ENCODE data around the gene KLHL6. TPM values are rescaled to one million over a fixed set of nuclear protein-coding genes. Genes with fewer than 3 reads are reported as not detected.

KLHL6 gene
- total and polyA plus RNA-seq, 10 of the 15 experiments (the other 5 are each of a cell fraction or from before 2014, with no cell fraction given): 4.0 to 91.8 (median 24.4) TPM

DNA sequence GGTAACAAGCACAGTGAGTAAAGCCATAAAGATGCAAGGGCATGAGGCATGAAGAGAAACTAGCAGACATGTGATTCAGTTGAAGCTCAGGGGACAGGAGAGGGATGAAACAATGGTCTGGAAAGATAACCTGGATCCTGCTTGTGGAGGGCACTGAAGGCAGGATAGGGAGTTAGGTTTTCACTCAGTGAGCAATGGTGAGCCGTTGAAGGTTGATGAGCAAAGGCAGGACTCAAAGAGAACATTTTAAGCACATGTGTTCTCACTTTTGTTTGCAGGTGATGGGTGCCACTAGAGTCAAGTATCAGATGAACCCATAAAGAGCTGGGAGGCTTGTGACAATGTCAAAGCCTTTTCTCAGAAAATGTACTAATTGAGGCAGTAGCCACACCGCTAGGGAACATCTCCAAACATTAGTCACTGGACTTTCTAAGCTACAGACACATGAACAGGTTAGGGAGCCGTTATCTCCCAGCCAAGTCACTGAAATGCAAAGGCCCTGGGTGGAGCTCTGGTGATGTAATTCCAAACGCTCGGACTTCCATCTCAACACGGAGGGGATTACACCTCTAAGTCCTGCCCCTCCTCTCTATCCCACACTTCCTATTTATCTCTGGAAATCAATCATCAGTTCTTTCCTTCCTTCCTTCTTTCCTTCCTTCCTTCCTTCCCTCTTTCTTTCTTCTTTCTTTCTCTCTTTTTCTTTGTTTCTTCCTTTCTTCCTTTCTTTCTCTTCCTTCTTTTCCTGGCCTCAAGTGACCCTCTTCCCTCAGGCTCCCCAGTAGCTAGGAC is 22.7 kb downstream of the KLHL6 start (continued):
- TF ChIP-seq, protein P1, sequence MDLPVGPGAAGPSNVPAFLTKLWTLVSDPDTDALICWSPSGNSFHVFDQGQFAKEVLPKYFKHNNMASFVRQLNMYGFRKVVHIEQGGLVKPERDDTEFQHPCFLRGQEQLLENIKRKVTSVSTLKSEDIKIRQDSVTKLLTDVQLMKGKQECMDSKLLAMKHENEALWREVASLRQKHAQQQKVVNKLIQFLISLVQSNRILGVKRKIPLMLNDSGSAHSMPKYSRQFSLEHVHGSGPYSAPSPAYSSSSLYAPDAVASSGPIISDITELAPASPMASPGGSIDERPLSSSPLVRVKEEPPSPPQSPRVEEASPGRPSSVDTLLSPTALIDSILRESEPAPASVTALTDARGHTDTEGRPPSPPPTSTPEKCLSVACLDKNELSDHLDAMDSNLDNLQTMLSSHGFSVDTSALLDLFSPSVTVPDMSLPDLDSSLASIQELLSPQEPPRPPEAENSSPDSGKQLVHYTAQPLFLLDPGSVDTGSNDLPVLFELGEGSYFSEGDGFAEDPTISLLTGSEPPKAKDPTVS (IDR thresholded peaks at IDR 0.05; ENCODE audit: low read depth, low read length): no peak
- no peak for TF ChIP-seq SIX5 (IDR thresholded peaks at IDR 0.05; ENCODE audit: low read depth, low read length, severe bottlenecking)
- no peak for TF ChIP-seq PAX8 (IDR thresholded peaks at IDR 0.05)
- TF ChIP-seq, protein P2, sequence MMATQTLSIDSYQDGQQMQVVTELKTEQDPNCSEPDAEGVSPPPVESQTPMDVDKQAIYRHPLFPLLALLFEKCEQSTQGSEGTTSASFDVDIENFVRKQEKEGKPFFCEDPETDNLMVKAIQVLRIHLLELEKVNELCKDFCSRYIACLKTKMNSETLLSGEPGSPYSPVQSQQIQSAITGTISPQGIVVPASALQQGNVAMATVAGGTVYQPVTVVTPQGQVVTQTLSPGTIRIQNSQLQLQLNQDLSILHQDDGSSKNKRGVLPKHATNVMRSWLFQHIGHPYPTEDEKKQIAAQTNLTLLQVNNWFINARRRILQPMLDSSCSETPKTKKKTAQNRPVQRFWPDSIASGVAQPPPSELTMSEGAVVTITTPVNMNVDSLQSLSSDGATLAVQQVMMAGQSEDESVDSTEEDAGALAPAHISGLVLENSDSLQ (IDR thresholded peaks at IDR 0.05): no peak
- no peak for TF ChIP-seq HDAC2 (IDR thresholded peaks at IDR 0.05)
- TF ChIP-seq, protein P3, sequence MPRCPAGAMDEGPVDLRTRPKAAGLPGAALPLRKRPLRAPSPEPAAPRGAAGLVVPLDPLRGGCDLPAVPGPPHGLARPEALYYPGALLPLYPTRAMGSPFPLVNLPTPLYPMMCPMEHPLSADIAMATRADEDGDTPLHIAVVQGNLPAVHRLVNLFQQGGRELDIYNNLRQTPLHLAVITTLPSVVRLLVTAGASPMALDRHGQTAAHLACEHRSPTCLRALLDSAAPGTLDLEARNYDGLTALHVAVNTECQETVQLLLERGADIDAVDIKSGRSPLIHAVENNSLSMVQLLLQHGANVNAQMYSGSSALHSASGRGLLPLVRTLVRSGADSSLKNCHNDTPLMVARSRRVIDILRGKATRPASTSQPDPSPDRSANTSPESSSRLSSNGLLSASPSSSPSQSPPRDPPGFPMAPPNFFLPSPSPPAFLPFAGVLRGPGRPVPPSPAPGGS (IDR thresholded peaks at IDR 0.05; ENCODE audit: borderline replicate concordance, insufficient read depth, low read depth, low read length, poor library complexity, severe bottlenecking): no peak
- TF ChIP-seq, protein P4, sequence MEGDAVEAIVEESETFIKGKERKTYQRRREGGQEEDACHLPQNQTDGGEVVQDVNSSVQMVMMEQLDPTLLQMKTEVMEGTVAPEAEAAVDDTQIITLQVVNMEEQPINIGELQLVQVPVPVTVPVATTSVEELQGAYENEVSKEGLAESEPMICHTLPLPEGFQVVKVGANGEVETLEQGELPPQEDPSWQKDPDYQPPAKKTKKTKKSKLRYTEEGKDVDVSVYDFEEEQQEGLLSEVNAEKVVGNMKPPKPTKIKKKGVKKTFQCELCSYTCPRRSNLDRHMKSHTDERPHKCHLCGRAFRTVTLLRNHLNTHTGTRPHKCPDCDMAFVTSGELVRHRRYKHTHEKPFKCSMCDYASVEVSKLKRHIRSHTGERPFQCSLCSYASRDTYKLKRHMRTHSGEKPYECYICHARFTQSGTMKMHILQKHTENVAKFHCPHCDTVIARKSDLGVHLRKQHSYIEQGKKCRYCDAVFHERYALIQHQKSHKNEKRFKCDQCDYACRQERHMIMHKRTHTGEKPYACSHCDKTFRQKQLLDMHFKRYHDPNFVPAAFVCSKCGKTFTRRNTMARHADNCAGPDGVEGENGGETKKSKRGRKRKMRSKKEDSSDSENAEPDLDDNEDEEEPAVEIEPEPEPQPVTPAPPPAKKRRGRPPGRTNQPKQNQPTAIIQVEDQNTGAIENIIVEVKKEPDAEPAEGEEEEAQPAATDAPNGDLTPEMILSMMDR (IDR thresholded peaks at IDR 0.05 in 2 of 3, conservative IDR thresholded peaks at IDR 0.05 in 1 of 3; ENCODE audit: control insufficient read depth in 2 of 3, extremely low read depth in 1 of 3, insufficient read depth in 1 of 3, low read depth in 3 of 3, low read length in 3 of 3): no peak
- TF ChIP-seq RFX5 (IDR thresholded peaks at IDR 0.05; ENCODE audit: low read depth, low read length): no peak
- TF ChIP-seq EED (IDR thresholded peaks at IDR 0.05; ENCODE audit: low read depth): peak; percentile 45
- no peak for TF ChIP-seq PML (IDR thresholded peaks at IDR 0.05; ENCODE audit: low read length)
- TF ChIP-seq, protein P5, sequence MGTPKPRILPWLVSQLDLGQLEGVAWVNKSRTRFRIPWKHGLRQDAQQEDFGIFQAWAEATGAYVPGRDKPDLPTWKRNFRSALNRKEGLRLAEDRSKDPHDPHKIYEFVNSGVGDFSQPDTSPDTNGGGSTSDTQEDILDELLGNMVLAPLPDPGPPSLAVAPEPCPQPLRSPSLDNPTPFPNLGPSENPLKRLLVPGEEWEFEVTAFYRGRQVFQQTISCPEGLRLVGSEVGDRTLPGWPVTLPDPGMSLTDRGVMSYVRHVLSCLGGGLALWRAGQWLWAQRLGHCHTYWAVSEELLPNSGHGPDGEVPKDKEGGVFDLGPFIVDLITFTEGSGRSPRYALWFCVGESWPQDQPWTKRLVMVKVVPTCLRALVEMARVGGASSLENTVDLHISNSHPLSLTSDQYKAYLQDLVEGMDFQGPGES (IDR thresholded peaks at IDR 0.05): no peak
- TF ChIP-seq, protein P6, sequence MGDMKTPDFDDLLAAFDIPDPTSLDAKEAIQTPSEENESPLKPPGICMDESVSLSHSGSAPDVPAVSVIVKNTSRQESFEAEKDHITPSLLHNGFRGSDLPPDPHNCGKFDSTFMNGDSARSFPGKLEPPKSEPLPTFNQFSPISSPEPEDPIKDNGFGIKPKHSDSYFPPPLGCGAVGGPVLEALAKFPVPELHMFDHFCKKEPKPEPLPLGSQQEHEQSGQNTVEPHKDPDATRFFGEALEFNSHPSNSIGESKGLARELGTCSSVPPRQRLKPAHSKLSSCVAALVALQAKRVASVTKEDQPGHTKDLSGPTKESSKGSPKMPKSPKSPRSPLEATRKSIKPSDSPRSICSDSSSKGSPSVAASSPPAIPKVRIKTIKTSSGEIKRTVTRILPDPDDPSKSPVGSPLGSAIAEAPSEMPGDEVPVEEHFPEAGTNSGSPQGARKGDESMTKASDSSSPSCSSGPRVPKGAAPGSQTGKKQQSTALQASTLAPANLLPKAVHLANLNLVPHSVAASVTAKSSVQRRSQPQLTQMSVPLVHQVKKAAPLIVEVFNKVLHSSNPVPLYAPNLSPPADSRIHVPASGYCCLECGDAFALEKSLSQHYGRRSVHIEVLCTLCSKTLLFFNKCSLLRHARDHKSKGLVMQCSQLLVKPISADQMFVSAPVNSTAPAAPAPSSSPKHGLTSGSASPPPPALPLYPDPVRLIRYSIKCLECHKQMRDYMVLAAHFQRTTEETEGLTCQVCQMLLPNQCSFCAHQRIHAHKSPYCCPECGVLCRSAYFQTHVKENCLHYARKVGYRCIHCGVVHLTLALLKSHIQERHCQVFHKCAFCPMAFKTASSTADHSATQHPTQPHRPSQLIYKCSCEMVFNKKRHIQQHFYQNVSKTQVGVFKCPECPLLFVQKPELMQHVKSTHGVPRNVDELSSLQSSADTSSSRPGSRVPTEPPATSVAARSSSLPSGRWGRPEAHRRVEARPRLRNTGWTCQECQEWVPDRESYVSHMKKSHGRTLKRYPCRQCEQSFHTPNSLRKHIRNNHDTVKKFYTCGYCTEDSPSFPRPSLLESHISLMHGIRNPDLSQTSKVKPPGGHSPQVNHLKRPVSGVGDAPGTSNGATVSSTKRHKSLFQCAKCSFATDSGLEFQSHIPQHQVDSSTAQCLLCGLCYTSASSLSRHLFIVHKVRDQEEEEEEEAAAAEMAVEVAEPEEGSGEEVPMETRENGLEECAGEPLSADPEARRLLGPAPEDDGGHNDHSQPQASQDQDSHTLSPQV (IDR thresholded peaks at IDR 0.05): peak; percentile 77; the same call in 1 of the 2 replicates
- no peak for TF ChIP-seq SMAD5 (IDR thresholded peaks at IDR 0.05; ENCODE audit: low read depth)
- TF ChIP-seq CBFB (IDR thresholded peaks at IDR 0.05; ENCODE audit: low read depth): no peak
- TF ChIP-seq MXI1 (IDR thresholded peaks at IDR 0.05; ENCODE audit: low read depth, low read length): no peak
